GM18907 (cell line): ENCODE data around the gene ZNF792.
"Not testable (repeated sequence)": the region's sequence is repeated elsewhere in the genome, so short reads cannot be mapped to it uniquely, and the experiment has no call there.

Experiments
- ATAC-seq: cut with Tn5 transposase; IDR thresholded peaks from one replicate; pipeline ENCODE4 v1.9.1; 2021; ENCODE audit warnings: mild to moderate bottlenecking, moderate library complexity; ENCODE audit not compliant: unreplicated experiment

The ZNF792 gene

GRCh38 chr19:34998777-34999497 is 34.9 kb upstream of the ZNF792 start:
- ATAC-seq = no peak

GRCh38 chr19:34998224-34998623 is 34.2 kb upstream of the ZNF792 start:
- ATAC-seq = not testable (repeated sequence)

DNA sequence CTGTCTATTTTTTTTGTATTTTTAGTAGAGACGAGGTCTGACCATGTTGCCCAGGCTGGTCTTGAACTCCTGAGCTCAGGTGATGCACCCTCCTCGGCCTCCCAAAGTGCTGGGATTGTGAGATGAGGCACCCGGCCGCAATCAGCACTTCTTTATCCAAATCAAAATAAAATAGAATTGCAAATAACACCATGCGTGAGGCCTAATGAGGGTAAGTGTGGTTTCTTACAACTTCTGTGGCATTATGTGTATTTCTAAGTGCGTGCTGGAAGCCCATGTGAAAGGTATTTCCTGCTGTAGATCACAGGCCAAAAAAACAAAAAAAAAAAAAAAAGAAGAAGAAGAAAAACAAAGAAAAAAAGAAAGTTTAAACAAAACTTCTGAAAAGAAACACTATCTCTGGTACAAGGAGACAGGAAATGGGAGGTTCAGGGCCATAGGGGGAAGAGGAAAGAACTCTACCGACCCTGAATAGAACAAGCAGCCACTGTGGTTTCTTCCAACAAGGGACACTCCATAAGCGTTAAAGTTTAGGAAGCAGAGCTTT is 33.1 kb upstream of the ZNF792 start:
- no peak for ATAC-seq

DNA sequence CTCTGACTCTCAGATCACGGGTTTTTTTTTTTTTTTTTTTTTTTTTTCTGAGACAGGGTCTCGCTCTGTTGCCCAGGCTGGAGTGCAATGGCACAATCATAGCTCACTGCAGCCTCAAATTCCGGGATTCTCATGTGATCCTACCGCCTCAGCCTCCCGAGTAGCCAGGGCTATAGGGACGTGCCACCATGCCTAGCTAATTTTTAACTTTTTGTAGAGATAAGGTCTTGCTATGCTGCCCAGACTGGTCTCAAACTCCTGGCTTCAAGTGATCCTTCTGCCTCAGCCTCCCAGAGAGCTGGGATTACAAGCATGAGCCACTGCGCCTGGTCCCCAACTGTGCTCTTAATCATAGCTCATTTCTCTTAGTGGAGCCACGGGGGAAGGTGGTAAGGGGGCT is 31.5 kb upstream of the ZNF792 start:
- no peak for ATAC-seq

GRCh38 chr19:34994643-34995541 is 30.9 kb upstream of the ZNF792 start:
- no peak for ATAC-seq

DNA sequence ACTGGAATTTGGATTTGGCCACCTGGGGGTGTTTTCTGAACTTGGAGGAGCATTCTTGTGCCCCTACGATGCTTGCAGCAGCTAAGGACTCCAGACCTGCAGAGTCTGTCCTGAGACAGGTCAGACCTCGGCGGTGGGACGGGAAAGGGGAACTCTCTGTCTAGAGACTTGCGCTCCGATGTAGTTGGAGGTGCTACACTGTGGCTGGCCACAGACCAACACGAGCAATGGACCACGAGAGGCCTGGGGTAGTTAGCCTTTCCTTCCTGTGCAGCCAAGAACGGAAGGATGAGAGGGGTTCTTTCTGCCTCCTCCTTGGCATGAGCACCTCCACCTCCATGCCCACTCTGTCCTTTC is 30.2 kb upstream of the ZNF792 start:
- ATAC-seq = no peak

DNA sequence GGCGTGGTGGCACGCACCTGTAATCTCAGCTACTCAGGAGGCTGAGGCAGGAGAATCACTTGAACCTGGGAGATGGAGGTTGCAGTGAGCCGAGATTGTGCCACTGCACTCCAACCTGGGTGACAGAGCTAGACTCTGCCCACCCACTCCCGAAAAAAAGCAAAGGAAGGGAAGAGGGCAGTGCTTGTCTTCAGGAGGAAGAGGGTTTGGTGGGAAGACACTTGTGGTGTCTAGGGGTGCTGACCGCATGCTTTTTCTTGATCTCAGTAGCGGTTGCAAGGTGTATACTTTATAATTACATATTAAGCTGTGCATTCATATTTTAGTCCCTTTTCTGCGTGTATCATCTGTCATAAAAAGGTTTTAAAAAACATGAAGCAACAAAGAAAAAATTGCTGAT is 28.6 kb upstream of the ZNF792 start:
- not testable (repeated sequence) for ATAC-seq

DNA sequence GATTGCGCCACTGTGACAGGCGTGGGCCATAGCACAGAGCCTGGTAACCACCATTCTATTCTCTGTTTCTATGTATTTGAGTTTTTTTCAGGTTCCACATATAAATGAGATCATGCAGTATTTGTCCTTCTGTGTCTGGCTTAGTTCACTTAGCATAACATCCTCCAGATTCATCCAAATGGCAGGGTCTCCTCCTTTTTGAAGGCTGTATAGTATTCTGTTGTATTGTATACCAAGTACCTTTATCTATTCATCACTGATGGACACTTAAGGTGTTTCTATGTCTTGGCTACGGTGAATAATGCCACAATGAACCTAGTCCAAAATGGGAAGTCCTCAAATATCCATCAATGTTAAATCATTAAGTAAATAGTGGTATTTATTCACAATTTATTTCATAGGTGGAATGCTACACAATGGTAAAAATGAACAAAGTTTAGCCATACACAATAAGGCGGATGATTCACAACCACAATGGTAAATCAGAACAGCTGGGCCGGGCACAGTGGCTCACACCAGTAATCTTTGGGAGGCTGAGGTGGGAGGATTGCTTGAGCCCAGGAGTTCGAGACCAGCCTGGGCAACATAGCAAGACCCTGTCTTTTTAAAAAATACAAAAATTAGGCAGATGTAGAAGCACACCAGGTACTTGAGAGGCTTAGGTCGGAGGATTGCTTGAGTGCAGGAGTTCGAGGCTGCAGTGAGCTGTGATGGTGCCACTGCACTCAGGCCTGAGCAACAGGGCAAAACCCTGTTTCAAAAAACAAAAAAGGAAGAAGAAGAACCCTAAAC is 27.7 kb upstream of the ZNF792 start:
- ATAC-seq = no peak

DNA sequence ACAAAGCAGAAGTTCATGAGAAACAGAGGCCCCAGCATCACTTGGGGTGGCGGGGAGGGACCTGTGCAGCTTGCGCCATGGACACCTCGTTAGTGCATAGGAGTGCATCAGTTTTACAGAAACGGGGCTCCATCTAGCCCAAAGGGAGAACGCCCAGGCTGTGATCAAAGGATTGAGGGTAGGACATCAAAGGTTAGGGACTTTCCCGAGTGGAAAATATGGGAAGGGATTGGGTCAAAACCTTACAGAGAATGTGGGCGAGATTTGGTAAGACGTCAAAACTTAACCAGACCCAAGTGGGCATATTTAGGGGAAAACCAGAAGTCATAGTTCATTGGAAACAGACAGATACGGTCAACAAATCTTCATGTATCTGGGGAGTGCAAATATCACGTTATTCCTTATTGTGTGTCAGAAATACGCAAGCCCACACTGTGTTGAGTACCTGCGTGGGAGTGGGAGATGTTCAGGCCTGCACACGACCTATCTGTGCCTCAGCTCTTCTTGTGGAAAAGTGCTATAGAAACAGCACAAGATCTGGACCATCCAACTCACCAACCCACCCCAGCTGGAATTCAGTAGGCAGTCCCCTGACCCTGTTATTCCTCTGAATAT is 26.7 kb upstream of the ZNF792 start:
- no peak for ATAC-seq

GRCh38 chr19:34989298-34989697 is 25.3 kb upstream of the ZNF792 start:
- ATAC-seq = no peak

DNA sequence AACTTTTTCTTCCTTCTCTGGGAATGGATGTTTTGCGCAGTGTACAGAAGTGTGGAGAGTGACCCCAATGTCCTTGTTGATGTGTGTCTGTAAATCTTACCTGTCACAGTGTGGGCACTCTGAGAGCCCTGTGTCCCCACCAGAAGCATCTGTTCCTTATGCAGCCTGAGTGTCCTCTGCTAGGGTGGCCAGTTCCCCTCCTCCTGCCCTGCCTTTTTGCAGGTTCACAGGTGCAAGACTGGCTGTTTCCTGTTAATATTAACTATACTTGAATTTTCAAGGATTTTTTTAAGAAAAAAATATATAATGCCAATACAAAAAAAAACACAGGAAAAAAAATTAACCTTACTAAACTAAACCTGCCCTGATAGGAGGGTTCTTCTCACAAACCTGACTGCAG is 24.1 kb upstream of the ZNF792 start:
- no peak for ATAC-seq

DNA sequence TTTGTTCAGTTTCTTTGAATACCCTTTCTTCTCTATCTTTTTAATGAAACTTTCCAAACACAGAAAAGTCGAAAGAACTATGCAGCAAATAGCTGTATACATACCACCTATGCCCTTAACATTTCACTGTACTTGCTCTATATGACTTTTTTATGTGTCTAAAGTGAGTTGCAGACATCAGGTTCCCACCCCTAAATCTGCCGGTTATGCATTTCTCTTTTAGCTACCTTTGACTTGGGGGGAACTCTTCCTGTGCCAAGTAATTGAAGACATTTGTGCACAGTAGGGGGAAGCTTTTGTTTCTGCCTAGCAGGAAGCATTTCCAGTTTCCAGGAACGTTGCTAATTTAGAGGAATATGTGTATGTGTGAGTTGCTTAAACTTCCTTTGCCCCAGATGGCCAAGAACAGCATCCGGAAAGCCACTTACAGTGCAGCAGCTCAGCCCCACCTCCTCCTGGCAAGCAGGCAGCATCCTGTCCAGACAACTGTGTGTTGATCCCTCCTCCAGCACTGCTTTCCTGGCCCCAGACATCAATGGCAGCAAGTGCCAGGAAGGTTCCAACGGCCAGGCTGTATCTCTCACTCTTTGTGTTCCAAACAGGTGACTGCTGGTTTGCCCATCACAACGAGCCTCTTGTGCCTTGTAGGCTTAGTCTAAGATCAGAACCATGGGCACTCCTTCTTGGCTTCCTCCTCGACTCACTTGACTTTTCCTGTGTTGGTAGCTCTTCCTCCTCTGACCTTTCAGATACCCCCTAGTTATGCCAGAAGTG is 21.4 kb upstream of the ZNF792 start:
- no peak for ATAC-seq

- ATAC-seq = no peak
Observed at GRCh38 chr19:34984287-34984686, 20.3 kb upstream of the ZNF792 start.

GRCh38 chr19:34983786-34984185 is 19.8 kb upstream of the ZNF792 start:
- no peak for ATAC-seq

DNA sequence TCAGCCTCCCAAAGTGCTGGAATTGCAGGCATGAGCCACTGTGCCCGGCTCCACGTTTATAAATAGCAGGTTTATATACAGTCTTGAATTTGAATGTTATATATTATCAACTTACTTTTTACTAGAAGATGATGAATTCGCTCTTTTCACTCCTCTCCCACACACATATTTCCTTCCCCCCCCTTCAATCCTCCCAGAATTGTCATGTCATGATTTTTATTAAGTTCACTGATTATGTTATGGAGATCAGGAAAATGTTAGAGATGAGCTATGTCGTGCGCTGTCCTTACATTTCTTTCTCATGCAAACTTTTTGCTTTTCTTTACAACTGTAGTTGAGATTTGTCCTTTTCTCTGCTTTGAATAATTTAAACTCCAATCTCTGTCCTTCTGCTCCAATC is 18.2 kb upstream of the ZNF792 start:
- ATAC-seq = no peak

DNA sequence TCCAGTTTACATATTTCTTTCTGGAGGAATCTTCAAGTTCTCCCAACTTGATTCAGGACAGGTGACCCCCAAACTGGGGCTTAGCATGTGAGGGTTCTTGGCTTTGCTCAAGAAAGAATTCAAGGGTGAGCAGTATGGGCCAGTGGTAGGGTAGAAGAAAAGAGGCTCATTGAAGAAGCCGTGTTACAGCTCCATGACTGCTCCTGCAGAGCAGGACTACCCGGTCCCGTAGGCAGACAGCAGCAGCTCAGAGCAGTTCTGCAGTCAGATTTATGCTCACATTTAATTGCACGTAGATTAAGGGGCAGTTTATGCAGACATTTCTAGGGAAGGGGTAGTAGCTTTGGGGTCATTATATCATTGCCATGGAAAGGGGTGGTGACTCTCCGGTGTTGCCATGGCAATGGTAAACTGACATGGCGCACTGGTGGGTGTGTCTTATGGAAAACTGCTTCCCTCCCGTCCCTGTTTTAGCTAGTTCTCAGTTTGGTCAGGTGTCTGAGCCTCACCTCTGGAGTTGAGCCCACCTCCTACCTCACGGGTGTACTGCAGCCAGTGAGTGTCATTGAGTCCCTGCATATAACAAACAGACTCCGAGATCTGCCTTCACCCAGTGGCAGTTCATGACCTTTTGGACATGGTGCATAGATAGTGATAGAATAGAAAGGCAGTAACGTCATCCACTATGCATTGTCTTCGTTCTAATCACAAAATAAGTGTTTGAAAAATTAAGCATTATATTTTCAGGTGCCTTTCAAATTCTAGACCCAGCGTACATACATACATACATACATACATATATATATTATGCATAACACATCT is 16.0 kb upstream of the ZNF792 start:
- no peak for ATAC-seq

GRCh38 chr19:34976611-34977010 is 12.6 kb upstream of the ZNF792 start:
- no peak for ATAC-seq

- ATAC-seq = no peak
Observed at GRCh38 chr19:34975056-34975455, 11.0 kb upstream of the ZNF792 start.

- ATAC-seq = no peak
Observed at GRCh38 chr19:34974646-34975045, 10.6 kb upstream of the ZNF792 start.
